Mucosa of stomach (tissue), 1 donor: ENCODE measurements around the gene CDH4.

Experiments used
- H3K27me3 ChIP-seq: one replicate; pipeline ENCODE4 v1.7.0; 2013; ENCODE audit warnings: mild to moderate bottlenecking, low read length; ENCODE audit not compliant: control insufficient read depth, insufficient read depth
- H3K36me3 ChIP-seq: one replicate; pipeline ENCODE4 v1.7.0; 2013; ENCODE audit warnings: low read length; ENCODE audit not compliant: control insufficient read depth, insufficient read depth
- H3K4me1 ChIP-seq: one replicate; pipeline ENCODE4 v1.7.0; 2013; ENCODE audit warnings: mild to moderate bottlenecking, low read length; ENCODE audit not compliant: control insufficient read depth, insufficient read depth
- H3K4me3 ChIP-seq: one replicate; pipeline ENCODE4 v1.7.0; 2013; ENCODE audit warnings: low read length
- H3K9ac ChIP-seq: one replicate; pipeline ENCODE4 v1.7.0; 2013; ENCODE audit warnings: mild to moderate bottlenecking, low read length, moderate library complexity
- H3K9me3 ChIP-seq: one replicate; pipeline ENCODE4 v1.7.0; 2013; ENCODE audit warnings: mild to moderate bottlenecking, low read length, moderate library complexity; ENCODE audit not compliant: control insufficient read depth
- donor health status: Pancreatic carcinoma.

Gene CDH4

DNA sequence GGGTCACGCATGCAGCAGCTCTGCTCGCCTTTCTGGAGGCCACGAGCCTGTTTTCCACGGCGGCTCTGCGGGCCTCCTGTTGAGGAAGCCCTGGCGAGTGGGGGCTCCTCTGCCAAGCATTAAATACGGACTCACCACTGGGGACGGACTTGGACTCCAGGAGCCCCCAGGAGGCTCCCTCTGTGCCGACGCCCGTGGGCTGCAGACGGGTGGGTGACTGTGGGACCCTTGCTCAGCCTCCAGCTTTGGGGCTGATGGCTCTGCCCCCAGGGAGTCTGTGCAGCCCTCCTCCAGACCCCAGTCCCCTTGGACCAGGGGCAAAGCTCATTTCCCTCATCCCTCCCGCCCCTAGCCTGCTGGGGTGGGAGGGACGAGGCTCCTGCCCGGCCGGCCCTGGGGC is 577.5 kb downstream of the CDH4 start:
- Histone ChIP-seq H3K27me3 (peaks cover 2% of the 10 kb centered on the region), H3K9ac (no peak overlapping the region), H3K36me3 (no peaks in the 10 kb centered on the region), H3K9me3 (no peaks in the 10 kb centered on the region), H3K4me1 (no peaks in the 10 kb centered on the region), H3K4me3 (no peak overlapping the region)

DNA sequence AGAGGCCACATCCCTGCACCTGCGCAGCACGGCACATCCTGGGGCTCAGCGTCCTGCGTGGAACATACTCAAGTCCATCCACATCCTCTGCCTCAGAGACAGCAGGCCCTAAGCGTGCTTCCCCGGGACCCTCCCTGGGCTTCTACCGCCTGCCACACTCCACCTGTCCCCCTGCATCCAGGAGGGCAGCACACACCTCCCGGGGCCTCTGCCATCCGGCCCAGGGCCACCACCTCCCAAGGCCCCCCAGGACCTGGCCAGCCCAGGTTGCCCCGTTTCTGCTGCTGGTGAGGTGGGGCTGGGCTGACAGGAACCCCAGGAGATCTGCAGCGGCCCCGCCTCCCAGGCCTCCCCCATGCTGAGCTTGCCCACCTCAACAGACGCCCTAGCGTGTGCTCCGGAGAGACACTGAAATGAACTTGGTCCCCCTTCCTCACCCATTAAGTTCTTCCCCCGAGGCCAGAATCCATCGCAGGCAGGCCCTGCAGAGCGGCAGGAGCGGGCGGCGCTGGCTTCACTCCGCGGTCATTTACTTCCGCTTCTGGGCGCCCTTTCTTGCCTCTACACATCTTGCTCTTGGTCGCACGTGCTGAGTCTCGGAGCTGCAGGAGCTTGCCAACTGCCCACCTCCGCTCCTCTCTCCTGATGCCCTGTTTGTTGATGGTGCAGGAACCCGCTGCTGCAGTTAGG is 578.3 kb downstream of the CDH4 start:
- H3K9me3 ChIP-seq, result no peaks in the 10 kb centered on the region
- H3K4me1 ChIP-seq, result no peaks in the 10 kb centered on the region
- no peaks in the 10 kb centered on the region for H3K36me3 ChIP-seq
- H3K27me3 ChIP-seq, result peaks cover 2% of the 10 kb centered on the region
- no peak overlapping the region for H3K9ac ChIP-seq
- H3K4me3 ChIP-seq, result no peak overlapping the region

DNA sequence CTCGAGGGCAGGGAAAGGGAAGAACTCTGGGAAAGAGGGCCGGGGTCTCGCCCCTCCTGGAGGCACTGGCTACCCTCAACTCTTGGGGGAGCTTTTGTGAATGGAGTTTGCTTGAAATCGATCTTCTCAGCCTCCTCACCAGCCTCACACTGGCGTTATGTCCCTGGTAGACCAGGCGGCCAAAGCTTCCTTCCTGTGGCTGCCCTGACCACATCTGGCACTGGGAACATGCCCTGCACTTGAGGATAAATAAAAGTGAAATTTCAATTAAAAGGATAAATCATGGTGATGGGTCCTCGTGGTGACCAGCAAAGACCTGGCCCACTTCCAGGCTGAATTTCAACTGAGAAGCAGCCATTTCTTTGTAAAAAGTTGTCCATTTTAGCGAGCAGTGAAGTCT is 578.9 kb downstream of the CDH4 start:
- Histone ChIP-seq H3K9me3 (no peaks in the 10 kb centered on the region), H3K4me3 (no peak overlapping the region), H3K27me3 (peaks cover 2% of the 10 kb centered on the region), H3K36me3 (no peaks in the 10 kb centered on the region), H3K4me1 (no peaks in the 10 kb centered on the region), H3K9ac (no peak overlapping the region)

DNA sequence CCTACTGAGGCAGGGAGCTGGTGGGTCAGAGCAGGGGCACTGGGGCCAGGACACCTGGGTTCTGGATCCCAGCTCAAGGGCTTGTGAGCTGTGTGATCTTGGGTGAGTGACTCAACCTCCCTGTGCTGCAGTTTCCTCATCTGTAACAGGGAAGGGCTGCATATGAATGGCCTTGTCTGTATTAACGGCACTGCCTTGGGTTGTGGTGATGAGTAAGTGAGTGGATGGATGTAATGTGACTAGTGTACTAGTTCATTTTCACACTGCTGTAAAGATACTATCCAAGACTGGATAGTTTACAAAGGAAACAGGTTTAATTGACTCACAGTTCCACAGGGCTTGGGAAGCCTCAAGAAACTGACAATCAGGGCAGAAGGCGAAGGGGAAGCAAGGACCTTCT is 580.1 kb downstream of the CDH4 start:
- Histone ChIP-seq H3K4me3 (no peak overlapping the region), H3K9ac (no peak overlapping the region), H3K36me3 (no peaks in the 10 kb centered on the region), H3K27me3 (peaks cover 2% of the 10 kb centered on the region), H3K9me3 (no peaks in the 10 kb centered on the region), H3K4me1 (no peaks in the 10 kb centered on the region)

DNA sequence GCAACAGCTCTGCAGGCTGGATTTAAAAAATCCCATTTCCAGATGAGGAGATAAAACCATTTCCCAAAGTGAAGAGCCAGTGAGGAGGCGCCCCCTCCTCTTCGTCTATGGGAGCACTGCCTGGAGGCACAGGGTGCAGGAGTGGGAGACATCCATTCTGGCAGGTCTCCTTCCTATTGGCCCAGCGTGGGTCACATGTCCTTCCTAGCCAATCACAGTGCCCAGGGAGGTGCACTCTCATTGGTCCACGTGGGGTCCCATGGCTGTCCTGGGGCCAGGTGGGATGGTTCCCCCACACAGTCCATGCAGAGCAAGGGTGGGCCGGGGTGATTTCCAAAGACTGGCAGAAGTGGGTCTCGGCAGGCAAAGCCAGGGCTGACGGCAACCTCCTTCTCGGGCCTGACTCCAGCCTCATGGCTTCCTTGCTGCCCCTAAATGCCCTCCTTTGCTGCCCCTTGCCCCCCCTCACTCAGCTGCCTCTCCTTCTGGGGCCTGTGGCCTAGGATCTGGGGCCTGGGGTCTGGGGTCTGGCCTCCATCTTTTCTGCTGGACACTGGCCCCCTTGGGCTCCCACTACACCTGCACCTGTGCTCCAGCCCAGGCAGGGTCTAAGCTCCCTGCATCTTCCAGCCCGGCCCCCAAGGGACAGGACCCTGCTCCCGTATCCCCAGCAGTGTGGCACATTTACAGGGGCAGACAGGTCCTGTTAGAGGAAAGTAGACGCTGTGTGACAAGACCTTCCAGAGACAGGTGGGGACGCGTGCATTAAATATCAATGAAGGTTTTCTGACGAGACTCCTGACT is 581.9 kb downstream of the CDH4 start:
- Histone ChIP-seq H3K4me1 (no peaks in the 10 kb centered on the region), H3K27me3 (peaks cover 2% of the 10 kb centered on the region), H3K9ac (no peak overlapping the region), H3K36me3 (no peaks in the 10 kb centered on the region), H3K9me3 (no peaks in the 10 kb centered on the region), H3K4me3 (no peak overlapping the region)

DNA sequence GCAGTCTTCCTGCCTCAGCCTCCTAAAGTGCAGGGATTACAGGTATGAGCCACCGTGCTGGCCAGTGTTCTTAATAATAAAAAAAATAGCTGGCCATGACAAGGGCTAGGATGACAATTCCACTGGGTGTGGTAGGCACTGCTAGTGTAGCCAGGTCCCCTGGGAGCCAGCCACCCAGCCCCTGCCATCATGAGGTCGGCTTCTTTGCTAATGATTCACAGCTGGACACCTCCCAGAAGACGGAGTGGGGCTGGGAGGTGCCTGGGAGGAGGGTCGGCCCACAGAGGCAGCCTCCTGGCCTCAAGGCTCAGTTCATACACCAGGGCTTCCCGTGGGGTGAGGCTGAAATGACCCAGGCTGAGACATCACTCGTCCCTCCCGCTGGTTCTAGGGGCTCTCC is 583.2 kb downstream of the CDH4 start:
- no peaks in the 10 kb centered on the region for H3K9me3 ChIP-seq

DNA sequence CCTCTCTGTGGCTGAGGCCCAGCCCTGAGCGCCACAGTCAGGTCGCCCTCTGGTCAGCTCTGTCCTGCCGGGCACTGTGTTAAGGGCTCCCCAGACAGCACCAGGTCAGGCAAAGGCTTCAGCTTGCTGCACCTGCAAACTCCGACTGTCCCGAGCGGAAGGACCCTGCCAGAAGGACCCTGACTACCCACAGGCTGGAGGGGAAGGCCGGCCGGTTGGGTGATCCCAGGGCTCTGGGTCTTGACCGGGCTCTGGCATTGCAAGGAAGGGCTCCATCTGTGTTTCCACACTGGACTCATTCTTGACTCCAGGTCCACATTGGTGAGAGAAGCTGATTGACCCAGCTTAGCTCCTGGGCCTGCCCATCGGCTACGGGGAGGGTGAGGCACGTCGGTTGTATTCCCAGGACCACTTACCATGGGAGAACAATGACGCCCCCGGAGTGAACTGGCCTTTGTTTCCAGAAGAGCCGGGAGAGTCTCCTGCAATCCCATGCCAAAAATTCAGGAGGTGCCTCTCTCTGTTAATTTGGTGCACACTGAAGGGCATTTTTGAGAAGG is 583.8 kb downstream of the CDH4 start:
- Histone ChIP-seq H3K9ac (no peak overlapping the region), H3K27me3 (no peaks in the 10 kb centered on the region), H3K4me1 (no peaks in the 10 kb centered on the region), H3K9me3 (no peaks in the 10 kb centered on the region), H3K36me3 (no peaks in the 10 kb centered on the region), H3K4me3 (no peak overlapping the region)

More for the DNA sequence above, 583.2 kb downstream of the CDH4 start:
- H3K4me1 ChIP-seq, result no peaks in the 10 kb centered on the region
- H3K36me3 ChIP-seq, result no peaks in the 10 kb centered on the region
- H3K27me3 ChIP-seq, result no peaks in the 10 kb centered on the region
- no peak overlapping the region for H3K9ac ChIP-seq
- H3K4me3 ChIP-seq, result no peak overlapping the region

DNA sequence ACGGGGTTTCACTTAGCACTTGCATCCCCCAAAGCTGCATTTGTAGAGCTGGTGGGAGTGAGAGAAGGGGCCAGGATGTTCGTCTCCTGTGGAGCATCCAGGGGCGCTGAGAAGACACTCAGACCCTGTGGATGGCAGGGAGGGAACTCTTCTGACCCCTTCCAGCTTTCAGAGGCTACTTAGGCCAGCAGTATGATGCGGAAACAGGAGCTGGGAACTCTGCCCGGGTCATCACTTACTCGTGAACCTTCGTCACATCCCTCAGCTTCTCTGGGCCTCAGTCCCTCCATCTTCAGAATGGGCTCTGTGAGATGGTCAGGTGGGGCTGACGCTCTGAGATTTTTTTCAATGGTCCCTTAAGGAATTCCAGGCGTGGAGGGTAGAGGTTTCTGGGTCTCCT is 585.1 kb downstream of the CDH4 start:
- Histone ChIP-seq H3K36me3 (no peaks in the 10 kb centered on the region), H3K4me3 (no peak overlapping the region), H3K27me3 (no peaks in the 10 kb centered on the region), H3K4me1 (no peaks in the 10 kb centered on the region), H3K9me3 (no peaks in the 10 kb centered on the region), H3K9ac (no peak overlapping the region)

DNA sequence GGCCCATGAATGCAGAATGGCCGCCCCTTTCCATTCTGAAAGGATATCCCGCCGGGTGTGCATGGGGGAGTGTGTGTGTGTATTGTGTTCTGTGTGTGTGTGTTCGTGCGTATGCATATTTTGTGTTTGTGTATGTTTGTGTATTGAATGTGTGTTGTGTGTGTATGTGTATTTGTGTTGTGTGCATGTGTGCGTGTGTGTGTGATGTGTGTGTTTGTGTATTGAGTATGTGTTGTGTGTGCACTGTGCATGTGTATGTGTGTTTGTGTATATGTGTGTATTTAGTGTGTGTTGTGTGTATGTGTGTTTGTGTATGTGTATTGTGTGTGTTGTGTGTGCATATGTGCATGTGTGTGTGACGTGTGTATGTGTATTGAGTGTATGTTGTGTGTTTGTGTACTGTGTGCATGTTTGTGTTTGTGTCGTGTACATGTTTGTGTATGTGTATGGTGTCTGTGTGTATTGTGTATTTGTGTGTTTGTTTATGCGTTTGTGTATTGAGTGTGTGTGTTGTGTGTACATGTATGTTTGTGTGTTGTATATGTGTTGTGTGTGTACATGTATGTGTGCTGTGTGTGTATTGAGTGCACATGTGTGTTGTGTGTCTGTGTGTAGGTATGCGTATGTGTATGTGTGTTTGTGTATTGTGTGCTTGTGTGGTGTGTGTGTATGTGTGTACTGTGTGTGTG is 587.3 kb downstream of the CDH4 start:
- H3K4me3 ChIP-seq, result no peak overlapping the region
- no peaks in the 10 kb centered on the region for H3K36me3 ChIP-seq
- H3K9ac ChIP-seq, result no peak overlapping the region
- no peaks in the 10 kb centered on the region for H3K9me3 ChIP-seq
- H3K27me3 ChIP-seq, result no peaks in the 10 kb centered on the region
- no peaks in the 10 kb centered on the region for H3K4me1 ChIP-seq

DNA sequence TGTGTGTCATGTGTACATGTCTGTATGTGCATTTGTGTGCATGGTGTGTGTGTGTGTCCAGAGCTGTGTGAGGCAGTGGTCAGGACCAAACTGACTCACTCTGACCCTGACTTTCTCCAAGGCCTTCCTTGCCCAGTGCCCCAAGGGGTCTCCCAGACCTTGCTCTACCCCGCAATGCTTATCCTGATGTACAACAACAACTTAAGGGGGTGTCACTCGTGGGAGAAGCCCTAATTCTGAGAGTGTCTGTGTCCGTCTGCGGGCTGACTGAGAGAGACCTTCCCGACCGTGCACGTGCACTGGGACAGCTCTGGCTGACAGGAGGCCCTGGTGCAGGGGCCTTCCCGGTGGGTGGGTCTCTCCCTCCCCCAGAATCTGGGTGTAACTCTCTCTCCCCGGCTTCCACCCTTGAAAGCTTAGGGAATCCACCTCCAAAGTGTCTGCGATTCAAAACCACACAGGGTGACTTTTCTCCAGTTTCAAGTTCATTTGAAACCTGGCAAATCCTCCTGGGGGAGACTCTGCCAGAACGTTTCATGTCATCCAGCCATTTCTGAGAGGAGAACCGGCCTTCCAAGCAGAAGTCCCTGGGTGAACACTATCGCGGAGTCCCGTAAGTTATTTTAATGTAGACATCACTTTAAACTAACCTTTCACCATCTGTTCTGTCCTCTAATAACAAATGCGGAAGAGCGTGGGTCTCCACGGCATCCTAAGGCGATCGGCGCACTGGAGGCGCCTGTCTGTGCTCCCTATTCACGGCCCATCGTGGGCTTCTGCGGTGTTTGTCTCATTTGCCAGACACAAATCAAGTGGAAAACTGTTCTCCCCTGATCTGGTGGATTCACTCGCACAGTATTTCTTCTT is 588.1 kb downstream of the CDH4 start:
- no peaks in the 10 kb centered on the region for H3K4me1 ChIP-seq
- no peaks in the 10 kb centered on the region for H3K9me3 ChIP-seq
- H3K4me3 ChIP-seq, result no peak overlapping the region
- no peaks in the 10 kb centered on the region for H3K27me3 ChIP-seq
- H3K36me3 ChIP-seq, result no peaks in the 10 kb centered on the region
- no peak overlapping the region for H3K9ac ChIP-seq

DNA sequence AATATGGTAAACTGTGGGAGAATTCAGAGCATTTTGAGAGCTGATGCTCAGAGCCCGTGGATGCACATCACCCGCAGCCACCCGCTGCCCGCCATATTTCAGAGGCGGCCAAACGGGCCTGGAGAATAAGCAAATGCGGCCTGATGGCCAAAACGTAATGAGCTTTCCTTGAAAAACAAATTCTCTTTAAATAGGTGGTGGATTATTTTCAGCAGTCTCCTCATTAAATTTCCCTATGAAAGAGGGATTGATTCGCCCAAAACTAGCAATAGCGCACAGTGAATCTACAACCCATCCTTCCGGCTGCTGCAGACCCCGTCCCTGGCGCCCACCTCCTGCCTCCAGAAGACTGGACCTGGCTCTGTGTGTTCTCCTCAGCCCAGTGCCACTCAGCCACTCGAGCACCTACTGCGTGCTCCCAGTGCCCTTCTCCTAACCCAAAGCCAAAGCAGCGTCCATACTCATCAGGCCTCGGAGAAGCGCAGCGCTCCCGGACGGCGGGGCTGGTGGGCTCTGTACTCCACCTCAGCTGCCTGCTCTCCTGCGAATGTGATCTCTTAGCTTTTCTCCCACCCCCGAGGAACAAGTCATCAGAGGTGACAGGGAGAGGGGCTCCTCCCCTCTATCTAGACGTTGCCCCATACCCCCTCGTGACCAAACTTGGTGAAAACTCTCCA is 588.9 kb downstream of the CDH4 start:
- H3K4me1 ChIP-seq, result no peaks in the 10 kb centered on the region
- H3K9me3 ChIP-seq, result no peaks in the 10 kb centered on the region
- H3K27me3 ChIP-seq, result no peaks in the 10 kb centered on the region

More for the DNA sequence above, 588.9 kb downstream of the CDH4 start:
- Histone ChIP-seq H3K4me3 (no peak overlapping the region), H3K36me3 (no peaks in the 10 kb centered on the region), H3K9ac (no peak overlapping the region)
